IMR-90 (cell line): ENCODE data around the gene DOCK7. TPM values are rescaled to one million over a fixed set of nuclear protein-coding genes. Genes with fewer than 3 reads are reported as not detected.
A peak's percentile ranks its signal among the peaks of the same experiment; 100 is the strongest.

Experiments used
- ATAC-seq: fragments of 200-7000 bp; cut with Tn5 transposase; 2 replicates; pipeline ENCODE4 v1.9.1; 2020; ENCODE audit warnings: low read depth, mild to moderate bottlenecking, moderate library complexity
- BruUV-seq: library from RNA; stranded (reverse); fragments of 400-500 nt; replicated peaks from 2 replicates; lab custom pipeline; 2021; lab: Mats Ljungman, UMichigan
- CTCF ChIA-PET: fragments of 300-600 bp; formaldehyde crosslinking; extraction: SDS; loops from one replicate; lab custom pipeline; 2021; ENCODE audit warnings: antibody characterized with exemption; lab: Yijun Ruan, JAX
- POLR2A ChIA-PET: fragments of 300-600 bp; sonication (Branson Sonifier 250); formaldehyde crosslinking; loops from one replicate; lab custom pipeline; 2022; ENCODE audit warnings: antibody characterized with exemption; ENCODE audit not compliant: unreplicated experiment; lab: Charles Lee
- DNase-seq: peaks from one replicate; pipeline ENCODE4 v3.0.0; 2013
- H2AFZ ChIP-seq: replicated peaks from 2 replicates; pipeline ENCODE3; 2013; ENCODE audit warnings: low read length, mild to moderate bottlenecking; ENCODE audit not compliant: poor library complexity
- H2AK5ac ChIP-seq: 2 replicates; pipeline ENCODE4 v1.6.1; 2013; ENCODE audit warnings: low read depth, low read length, inconsistent platforms
- H2AK9ac ChIP-seq: replicated peaks from 2 replicates; pipeline ENCODE3; 2013; ENCODE audit warnings: mild to moderate bottlenecking, low read depth, low read length, moderate library complexity; ENCODE audit not compliant: poor library complexity
- H2BK120ac ChIP-seq: 2 replicates; pipeline ENCODE4 v1.6.1; 2013; ENCODE audit warnings: low read depth, low read length, inconsistent platforms
- H2BK15ac ChIP-seq: 3 replicates; pipeline ENCODE4 v1.6.1; 2013; ENCODE audit warnings: low read depth, low read length, inconsistent platforms
- H2BK20ac ChIP-seq: 2 replicates; pipeline ENCODE4 v1.6.1; 2013; ENCODE audit warnings: low read depth, mild to moderate bottlenecking, inconsistent platforms, low read length, moderate library complexity
- H2BK5ac ChIP-seq: 2 replicates; pipeline ENCODE4 v1.6.1; 2013; ENCODE audit warnings: mild to moderate bottlenecking, low read depth, low read length, inconsistent platforms; ENCODE audit not compliant: poor library complexity, severe bottlenecking
- H3K14ac ChIP-seq: replicated peaks from 2 replicates; pipeline ENCODE4 v1.6.1; 2013; ENCODE audit warnings: low read depth, low read length, inconsistent platforms
- H3K18ac ChIP-seq: 2 replicates; pipeline ENCODE4 v1.6.1; 2013; ENCODE audit warnings: low read depth, low read length, control low read depth
- H3K23ac ChIP-seq: 2 replicates; pipeline ENCODE4 v1.6.1; 2013; ENCODE audit warnings: low read depth, low read length, inconsistent platforms
- H3K27ac ChIP-seq: 2 replicates; pipeline ENCODE4 v1.5.1; 2013; ENCODE audit warnings: mild to moderate bottlenecking, control low read depth, low read length; ENCODE audit not compliant: insufficient read depth
- H3K27me3 ChIP-seq: 2 replicates; pipeline ENCODE4 v1.6.1; 2013; ENCODE audit warnings: low read length; ENCODE audit not compliant: control insufficient read depth, insufficient read depth
- H3K36me3 ChIP-seq: 2 replicates; pipeline ENCODE4 v1.6.1; 2013; ENCODE audit warnings: low read length, mixed read lengths; ENCODE audit not compliant: control insufficient read depth, insufficient read depth
- H3K4ac ChIP-seq: 2 replicates; pipeline ENCODE4 v1.6.1; 2013; ENCODE audit warnings: low read depth, low read length, inconsistent platforms
- H3K4me1 ChIP-seq: 2 replicates; pipeline ENCODE4 v1.6.1; 2013; ENCODE audit warnings: low read length, mixed read lengths; ENCODE audit not compliant: control insufficient read depth, insufficient read depth
- H3K4me2 ChIP-seq: 2 replicates; pipeline ENCODE4 v1.6.1; 2013; ENCODE audit warnings: low read depth, mild to moderate bottlenecking, control low read depth, low read length, moderate library complexity
- H3K4me3 ChIP-seq: 2 replicates; pipeline ENCODE4 v1.5.1; 2013; ENCODE audit warnings: low read depth, mild to moderate bottlenecking, control low read depth, low read length, moderate library complexity; ENCODE audit not compliant: insufficient read depth
- H3K56ac ChIP-seq: 2 replicates; pipeline ENCODE4 v1.6.1; 2013; ENCODE audit warnings: low read length, inconsistent platforms; ENCODE audit not compliant: insufficient read depth; ENCODE audit errors: extremely low read depth
- H3K79me1 ChIP-seq, 2 experiments: 2 replicates each; pipeline ENCODE4 v1.6.1; 2013; ENCODE audit warnings: low read length in 2 of 2, inconsistent platforms in 1 of 2, low read depth in 1 of 2
- H3K9ac ChIP-seq: 2 replicates; pipeline ENCODE4 v1.6.1; 2013; ENCODE audit warnings: low read depth, low read length, control low read depth
- H3K9me1 ChIP-seq: 2 replicates; pipeline ENCODE4 v1.6.1; 2013; ENCODE audit warnings: low read length, inconsistent platforms; ENCODE audit not compliant: insufficient read depth
- H3K9me3 ChIP-seq: 2 replicates; pipeline ENCODE4 v1.6.1; 2013; ENCODE audit warnings: low read length; ENCODE audit not compliant: control insufficient read depth, insufficient read depth
- H4K20me1 ChIP-seq: 2 replicates; pipeline ENCODE4 v1.6.1; 2013; ENCODE audit warnings: low read length, inconsistent platforms; ENCODE audit not compliant: insufficient read depth
- H4K5ac ChIP-seq: 2 replicates; pipeline ENCODE4 v1.6.1; 2013; ENCODE audit warnings: mild to moderate bottlenecking, low read depth, low read length, control low read depth
- H4K8ac ChIP-seq, 2 experiments: 2 replicates each; pipeline ENCODE4 v1.6.1; 2013; ENCODE audit warnings: low read depth in 2 of 2, low read length in 2 of 2, control low read depth in 1 of 2, inconsistent platforms in 1 of 2
- H4K91ac ChIP-seq: 2 replicates; pipeline ENCODE4 v1.6.1; 2013; ENCODE audit warnings: low read depth, low read length, inconsistent platforms; ENCODE audit not compliant: insufficient read depth
- BHLHE40 ChIP-seq: fragments of 150-350 bp; IDR thresholded peaks from 2 replicates; pipeline ENCODE4 v1.6.1; 2016; ENCODE audit warnings: mild to moderate bottlenecking, low read depth, low read length
- CEBPB ChIP-seq: IDR thresholded peaks from 2 replicates; pipeline ENCODE4 v1.6.1; 2012; ENCODE audit warnings: low read depth, low read length, improper control_type of control experiment
- CHD1 ChIP-seq: IDR thresholded peaks from 2 replicates; pipeline ENCODE4 v1.6.1; 2012; ENCODE audit warnings: low read depth, low read length, improper control_type of control experiment
- MAFK ChIP-seq: IDR thresholded peaks from 2 replicates; pipeline ENCODE4 v1.6.1; 2012; ENCODE audit warnings: low read depth, low read length, improper control_type of control experiment
- MAZ ChIP-seq: IDR thresholded peaks from 2 replicates; pipeline ENCODE4 v1.6.1; 2012; ENCODE audit warnings: low read depth, mild to moderate bottlenecking, low read length, improper control_type of control experiment, moderate library complexity, borderline replicate concordance
- MXI1 ChIP-seq: IDR thresholded peaks from 2 replicates; pipeline ENCODE4 v1.6.1; 2012; ENCODE audit warnings: low read depth, mild to moderate bottlenecking, low read length, moderate library complexity, borderline replicate concordance
- POLR2A ChIP-seq: IDR thresholded peaks from 2 replicates; pipeline ENCODE4 v1.6.1; 2012; ENCODE audit warnings: mild to moderate bottlenecking, low read depth, low read length
- RAD21 ChIP-seq: IDR thresholded peaks from 2 replicates; pipeline ENCODE4 v1.6.1; 2012; ENCODE audit warnings: low read length, improper control_type of control experiment
- RCOR1 ChIP-seq: IDR thresholded peaks from 2 replicates; pipeline ENCODE4 v1.6.1; 2012; ENCODE audit warnings: mild to moderate bottlenecking, low read length, improper control_type of control experiment; ENCODE audit not compliant: insufficient replicate concordance
- RFX5 ChIP-seq: IDR thresholded peaks from 2 replicates; pipeline ENCODE4 v1.8.0; 2012; ENCODE audit warnings: low read depth, mild to moderate bottlenecking, low read length, moderate library complexity
- SMC3 ChIP-seq: fragments of 150-350 bp; IDR thresholded peaks from 2 replicates; pipeline ENCODE4 v1.6.1; 2016; ENCODE audit warnings: low read depth, mild to moderate bottlenecking, antibody characterized with exemption, low read length, moderate library complexity
- WGBS, 2 experiments: methylation state at CpG; one replicate each; pipeline versions ENCODE4 v1.1.5 to v1.1.7; 2013; ENCODE audit warnings: missing lambda C conversion rate in 2 of 2; ENCODE audit not compliant: insufficient read length in 1 of 2; ENCODE audit errors: extremely low coverage in 2 of 2; 5-methylcytosine and 5-hydroxymethylcytosine counted together
- dilution Hi-C: fragments of 300-500 bp; cut with HindIII; formaldehyde crosslinking; loops from one replicate; pipeline ENCODE4 v1.14.3; 2018; ENCODE audit warnings: low sequenced_read_pairs; ENCODE audit not compliant: unreplicated experiment
- in situ Hi-C: fragments of 300-500 bp; cut with MboI; formaldehyde crosslinking; loops from 3 replicates; pipeline ENCODE4 v1.14.3; 2019; ENCODE audit warnings: low sequenced_read_pairs, inconsistent platforms, mixed read lengths
- intact Hi-C: fragments of 100-400 bp; cut with micrococcal nuclease; formaldehyde crosslinking; loops from 2 replicates; pipeline ENCODE4 v1.10.0; 2022
- polyA plus RNA-seq, 3 experiments: library from polyadenylated mRNA; depleted of rRNA; stranded (reverse); fragments of >200 nt; gene quantifications; 2 replicates each; pipeline ENCODE4 v1.2.3, GENCODE V29; 2012; ENCODE audit warnings: low replicate concordance in 1 of 3
- total RNA-seq: library from RNA; depleted of rRNA; stranded (reverse); fragments of >200 nt; gene quantifications from 2 replicates; pipeline ENCODE4 v1.2.3, GENCODE V29; 2012
- TF ChIP-seq, protein P1 (sequence below): fragments of 150-350 bp; IDR thresholded peaks from 2 replicates; pipeline ENCODE4 v1.6.1; 2017; ENCODE audit warnings: mild to moderate bottlenecking, antibody characterized with exemption, low read length, low read depth
- TF ChIP-seq, protein P2 (sequence below): conservative IDR thresholded peaks from 2 replicates; pipeline ENCODE4 v1.5.1; 2012; ENCODE audit warnings: mild to moderate bottlenecking, low read depth, low read length, improper control_type of control experiment
- TF ChIP-seq, protein P3 (sequence below): fragments of 150-350 bp; IDR thresholded peaks from 2 replicates; pipeline ENCODE4 v1.6.1; 2016; ENCODE audit warnings: low read depth, mild to moderate bottlenecking, low read length, moderate library complexity, borderline replicate concordance

The DOCK7 gene
- total and polyA plus RNA-seq, 2 of the 4 experiments (the other 2 are of a cell fraction): 38.0 to 97.7 TPM

DNA sequence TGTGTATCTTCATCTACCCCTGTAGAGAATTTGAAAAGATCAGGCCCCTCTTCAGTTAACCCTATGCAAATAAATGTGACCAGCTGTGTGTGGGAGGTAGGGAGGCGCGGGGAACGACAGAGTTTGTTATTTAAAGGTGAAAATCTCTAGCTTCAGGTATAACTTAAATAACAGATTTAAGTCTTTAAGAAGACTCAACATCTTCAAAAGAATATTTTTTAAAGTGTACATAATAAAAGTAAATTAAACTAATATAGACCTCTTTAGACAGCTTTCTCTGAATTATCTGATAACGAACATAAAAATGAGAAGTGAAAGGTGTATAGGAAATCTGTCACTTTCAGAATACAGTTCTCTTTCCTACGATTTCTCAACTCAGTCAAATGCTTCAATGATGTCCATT, 74.9 kb downstream of the DOCK7 start:
- no peaks in the 10 kb centered on the region for H3K27me3 ChIP-seq
- H3K79me1 ChIP-seq: peaks cover 2 to 9% of the 10 kb centered on the region in 2 experiments; a peak in 3 of 4 replicates
- in situ Hi-C loops (no loop called here), intact Hi-C loops (no loop called here), dilution Hi-C loops (no loop called here)
- H4K5ac ChIP-seq: no peak overlapping the region
- H3K4ac ChIP-seq: no peak overlapping the region
- no peak for ATAC-seq
- H2BK20ac ChIP-seq: no peak overlapping the region
- no peak overlapping the region for H2AFZ ChIP-seq
- peaks cover 3% of the 10 kb centered on the region for H3K36me3 ChIP-seq
- H4K91ac ChIP-seq: no peak overlapping the region
- no peak overlapping the region for H2BK15ac ChIP-seq
- no peak overlapping the region; the same call in 1 of the 2 replicates for H3K18ac ChIP-seq
- no peak overlapping the region for H3K27ac ChIP-seq
- no CpG with 5 or more reads among the region's 5 CpGs for WGBS, 2 experiments
- peak overlapping the region in 1 of 2 experiments; percentile 40; a peak in 1 of 4 replicates for H4K8ac ChIP-seq
- H3K4me1 ChIP-seq: no peaks in the 10 kb centered on the region; the same call in none of the 2 replicates
- H2AK9ac ChIP-seq: no peak overlapping the region
- no peak overlapping the region for H3K23ac ChIP-seq
- ChIA-PET POLR2A (no interaction called here), CTCF (no interaction called here)
- no peak overlapping the region for H3K14ac ChIP-seq
- no peak for DNase-seq
- peak overlapping the region; percentile 65 for H2BK5ac ChIP-seq
- H3K4me2 ChIP-seq: no peak overlapping the region
- H3K9me1 ChIP-seq: no peaks in the 10 kb centered on the region
- no peak overlapping the region for H3K56ac ChIP-seq
- no peaks in the 10 kb centered on the region for H3K9me3 ChIP-seq
- H2BK120ac ChIP-seq: peak overlapping the region; percentile 22; the same call in 1 of the 2 replicates
- H3K4me3 ChIP-seq: no peak overlapping the region
- no TSS peak for BruUV-seq
- no peaks in the 10 kb centered on the region for H4K20me1 ChIP-seq
- H2AK5ac ChIP-seq: 0 out of 2 replicates have a peak overlapping the region, but pooled peaks have one; percentile 14
- H3K9ac ChIP-seq: no peak overlapping the region
- no peak for TF ChIP-seq MAZ
- TF ChIP-seq, protein P1, sequence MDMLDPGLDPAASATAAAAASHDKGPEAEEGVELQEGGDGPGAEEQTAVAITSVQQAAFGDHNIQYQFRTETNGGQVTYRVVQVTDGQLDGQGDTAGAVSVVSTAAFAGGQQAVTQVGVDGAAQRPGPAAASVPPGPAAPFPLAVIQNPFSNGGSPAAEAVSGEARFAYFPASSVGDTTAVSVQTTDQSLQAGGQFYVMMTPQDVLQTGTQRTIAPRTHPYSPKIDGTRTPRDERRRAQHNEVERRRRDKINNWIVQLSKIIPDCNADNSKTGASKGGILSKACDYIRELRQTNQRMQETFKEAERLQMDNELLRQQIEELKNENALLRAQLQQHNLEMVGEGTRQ: no peak
- TF ChIP-seq, protein P2, sequence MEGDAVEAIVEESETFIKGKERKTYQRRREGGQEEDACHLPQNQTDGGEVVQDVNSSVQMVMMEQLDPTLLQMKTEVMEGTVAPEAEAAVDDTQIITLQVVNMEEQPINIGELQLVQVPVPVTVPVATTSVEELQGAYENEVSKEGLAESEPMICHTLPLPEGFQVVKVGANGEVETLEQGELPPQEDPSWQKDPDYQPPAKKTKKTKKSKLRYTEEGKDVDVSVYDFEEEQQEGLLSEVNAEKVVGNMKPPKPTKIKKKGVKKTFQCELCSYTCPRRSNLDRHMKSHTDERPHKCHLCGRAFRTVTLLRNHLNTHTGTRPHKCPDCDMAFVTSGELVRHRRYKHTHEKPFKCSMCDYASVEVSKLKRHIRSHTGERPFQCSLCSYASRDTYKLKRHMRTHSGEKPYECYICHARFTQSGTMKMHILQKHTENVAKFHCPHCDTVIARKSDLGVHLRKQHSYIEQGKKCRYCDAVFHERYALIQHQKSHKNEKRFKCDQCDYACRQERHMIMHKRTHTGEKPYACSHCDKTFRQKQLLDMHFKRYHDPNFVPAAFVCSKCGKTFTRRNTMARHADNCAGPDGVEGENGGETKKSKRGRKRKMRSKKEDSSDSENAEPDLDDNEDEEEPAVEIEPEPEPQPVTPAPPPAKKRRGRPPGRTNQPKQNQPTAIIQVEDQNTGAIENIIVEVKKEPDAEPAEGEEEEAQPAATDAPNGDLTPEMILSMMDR: no peak
- TF ChIP-seq RAD21: no peak
- TF ChIP-seq RCOR1: no peak
- no peak for TF ChIP-seq MXI1
- TF ChIP-seq BHLHE40: no peak
- no peak for TF ChIP-seq MAFK
- TF ChIP-seq CEBPB: no peak
- TF ChIP-seq SMC3: no peak
- TF ChIP-seq RFX5: no peak
- TF ChIP-seq, protein P3, sequence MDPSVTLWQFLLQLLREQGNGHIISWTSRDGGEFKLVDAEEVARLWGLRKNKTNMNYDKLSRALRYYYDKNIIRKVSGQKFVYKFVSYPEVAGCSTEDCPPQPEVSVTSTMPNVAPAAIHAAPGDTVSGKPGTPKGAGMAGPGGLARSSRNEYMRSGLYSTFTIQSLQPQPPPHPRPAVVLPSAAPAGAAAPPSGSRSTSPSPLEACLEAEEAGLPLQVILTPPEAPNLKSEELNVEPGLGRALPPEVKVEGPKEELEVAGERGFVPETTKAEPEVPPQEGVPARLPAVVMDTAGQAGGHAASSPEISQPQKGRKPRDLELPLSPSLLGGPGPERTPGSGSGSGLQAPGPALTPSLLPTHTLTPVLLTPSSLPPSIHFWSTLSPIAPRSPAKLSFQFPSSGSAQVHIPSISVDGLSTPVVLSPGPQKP: no peak
- TF ChIP-seq POLR2A: no peak
- no peak for TF ChIP-seq CHD1
